Dermis microvascular lymphatic vessel endothelial cell (primary cell): ENCODE measurements around the gene FAM20C. TPM values are rescaled to one million over a fixed set of nuclear protein-coding genes. Genes with fewer than 3 reads are reported as not detected.
"Not testable (repeated sequence)": the region's sequence is repeated elsewhere in the genome, so short reads cannot be mapped to it uniquely, and the experiment has no call there.

Source experiments
- DNase-seq, 2 donors: peaks; one replicate each; pipeline versions ENCODE4 v3.0.0 to v3.0.0-alpha.2; 2010; ENCODE audit warnings: low read depth in 2 of 2
- total RNA-seq: library from RNA; depleted of rRNA; stranded (reverse); fragments of >200 nt; gene quantifications from 2 replicates; pipeline ENCODE4 v1.2.1, GENCODE V29; 2014

Gene FAM20C
- total RNA-seq, 1 donor from 2014 or later = 1.2 TPM

DNA sequence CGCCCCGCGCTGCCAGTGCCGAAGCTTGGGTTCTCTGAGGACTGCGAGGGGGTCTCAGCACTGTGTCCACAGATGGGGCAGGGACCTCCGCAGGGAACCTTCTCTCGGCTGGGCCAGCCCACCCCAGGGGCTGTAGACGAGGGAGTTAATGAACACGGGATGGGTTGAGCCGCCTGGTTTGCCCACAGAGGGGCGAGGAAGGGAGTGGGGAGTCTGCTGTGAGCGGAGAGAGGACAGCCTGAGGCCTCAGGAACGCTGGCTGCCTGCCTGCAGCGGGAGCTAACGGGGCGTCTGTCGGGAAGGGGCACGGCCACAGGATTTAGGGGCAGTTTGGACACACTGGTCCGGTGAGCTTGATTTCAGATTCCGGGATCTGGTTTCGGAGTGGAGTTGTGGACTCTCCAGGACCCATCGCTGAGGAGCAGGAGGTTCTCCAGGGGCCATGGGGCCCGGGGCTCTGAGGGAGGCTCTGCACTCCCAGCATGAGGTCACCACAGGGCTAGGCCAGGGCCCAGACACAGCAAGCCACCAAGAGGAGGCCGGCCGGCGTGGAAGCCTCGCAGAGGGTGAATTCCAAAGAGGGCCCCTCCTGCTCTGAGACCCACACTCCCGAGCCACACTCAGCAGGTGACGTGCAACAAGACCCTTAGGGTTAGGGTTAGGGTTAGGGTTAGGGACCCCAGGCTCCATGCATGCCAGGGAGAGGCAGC lies 19.0 kb upstream of the FAM20C start:
- no peak for DNase-seq

DNA sequence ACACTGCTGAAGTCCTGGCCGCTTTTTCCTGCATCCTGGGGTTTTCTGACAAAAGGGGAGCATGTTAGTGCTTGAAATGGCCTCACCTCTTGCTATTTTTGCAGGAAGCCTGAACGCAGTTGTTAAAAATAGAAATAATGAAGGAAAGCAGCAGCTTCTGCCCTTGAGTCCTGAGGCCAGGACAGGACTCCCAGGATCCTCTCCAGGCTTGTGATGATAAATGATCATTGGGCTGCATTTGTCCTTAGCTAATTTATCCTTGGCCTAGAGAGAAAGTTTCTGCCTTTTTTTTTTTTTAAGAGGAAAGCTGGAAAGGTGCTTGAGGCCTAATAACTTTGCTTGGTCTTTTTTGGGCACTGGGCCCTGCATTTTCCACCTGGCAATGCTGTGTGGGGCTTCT lies 17.7 kb upstream of the FAM20C start:
- no peak for DNase-seq

DNA sequence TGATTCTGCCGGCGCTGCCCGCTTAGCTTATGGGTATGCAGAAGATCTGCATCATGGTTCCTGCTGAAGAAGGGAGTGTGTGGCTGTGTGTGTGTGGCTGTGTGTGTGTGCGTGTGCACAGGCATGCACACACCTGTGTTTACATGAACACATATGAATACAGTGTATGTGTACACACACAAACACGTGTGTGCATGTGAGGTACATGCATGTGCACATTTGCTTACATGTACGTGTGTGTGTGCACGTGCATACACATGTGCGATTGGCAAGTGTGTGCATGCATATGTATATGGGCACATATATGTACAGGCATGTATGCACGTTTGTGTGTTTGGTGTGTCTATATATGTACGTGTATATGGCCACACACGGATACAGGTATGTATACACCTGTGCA lies 16.4 kb upstream of the FAM20C start:
- DNase-seq = no peak

DNA sequence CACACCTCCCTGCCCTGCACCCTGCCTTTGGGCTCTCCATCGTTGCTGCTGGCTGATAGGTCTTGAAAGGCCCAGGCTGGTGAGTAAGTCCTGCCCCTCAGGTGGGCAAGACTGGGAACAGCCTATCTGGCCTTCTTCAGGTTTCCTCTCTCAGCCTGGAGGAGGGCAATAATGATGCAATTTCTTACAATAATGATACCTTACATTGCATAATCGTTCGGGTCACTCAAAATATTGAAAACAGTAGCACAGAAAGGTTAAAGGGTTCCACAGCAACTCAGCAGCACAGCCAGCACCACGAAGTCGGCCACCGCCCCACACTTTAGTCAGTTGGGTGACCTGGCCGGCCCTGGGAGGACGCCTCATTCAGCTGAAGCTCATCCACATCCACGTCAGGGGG lies 16.0 kb upstream of the FAM20C start:
- no peak for DNase-seq

DNA sequence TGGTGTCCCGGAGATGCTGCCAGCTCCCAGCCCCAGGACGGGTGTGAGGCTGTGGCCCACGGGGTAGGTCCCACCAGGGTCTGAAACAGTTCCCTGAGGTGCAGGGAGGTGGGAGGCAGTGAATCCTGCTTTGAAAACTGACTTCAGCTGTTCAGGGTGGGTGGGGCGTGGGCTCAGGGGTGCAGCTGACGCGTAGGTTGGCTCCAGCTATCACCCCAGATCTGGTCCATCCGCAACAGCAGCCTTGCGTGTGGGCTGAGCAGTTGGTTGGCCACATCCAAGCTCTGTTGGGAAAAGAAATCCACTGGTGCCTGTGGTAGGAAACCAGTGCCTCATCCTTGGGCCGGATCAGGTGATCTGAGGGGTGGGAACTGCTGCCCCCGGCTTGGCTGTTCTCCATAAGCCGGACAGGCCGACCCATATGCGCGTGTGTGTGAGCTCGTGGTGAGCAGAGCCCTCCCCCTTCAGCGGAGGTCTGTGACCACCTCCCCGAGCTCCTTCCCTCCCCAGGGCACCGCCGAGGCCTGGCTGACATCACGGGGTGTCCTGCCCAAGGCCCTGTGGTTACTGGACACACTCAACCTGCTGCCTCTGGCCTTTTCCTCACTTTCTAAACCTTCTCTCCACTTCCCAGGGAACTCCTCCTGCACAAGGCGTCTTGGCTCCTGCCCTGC lies 15.4 kb upstream of the FAM20C start:
- DNase-seq = no peak

DNA sequence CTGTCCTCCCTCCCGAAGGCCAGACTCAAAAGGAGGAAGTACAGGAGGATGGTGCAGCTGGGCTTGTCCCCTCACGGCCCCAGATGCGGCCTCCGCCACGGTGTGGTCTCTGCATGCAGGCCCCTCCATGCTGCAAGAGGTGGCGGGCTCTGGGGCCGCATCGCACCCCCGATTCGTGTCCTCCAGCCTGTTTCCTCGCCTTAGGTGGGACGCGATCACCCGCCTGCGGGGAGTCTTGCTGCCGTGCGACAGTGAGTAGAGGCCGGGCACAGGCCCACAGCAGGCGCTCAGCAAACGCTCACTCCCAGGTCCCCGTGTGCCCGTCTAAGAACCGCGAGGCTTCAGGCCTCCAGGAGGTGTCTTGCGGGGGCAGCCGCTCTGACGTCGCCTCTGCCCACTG lies 13.9 kb upstream of the FAM20C start:
- no peak for DNase-seq

DNA sequence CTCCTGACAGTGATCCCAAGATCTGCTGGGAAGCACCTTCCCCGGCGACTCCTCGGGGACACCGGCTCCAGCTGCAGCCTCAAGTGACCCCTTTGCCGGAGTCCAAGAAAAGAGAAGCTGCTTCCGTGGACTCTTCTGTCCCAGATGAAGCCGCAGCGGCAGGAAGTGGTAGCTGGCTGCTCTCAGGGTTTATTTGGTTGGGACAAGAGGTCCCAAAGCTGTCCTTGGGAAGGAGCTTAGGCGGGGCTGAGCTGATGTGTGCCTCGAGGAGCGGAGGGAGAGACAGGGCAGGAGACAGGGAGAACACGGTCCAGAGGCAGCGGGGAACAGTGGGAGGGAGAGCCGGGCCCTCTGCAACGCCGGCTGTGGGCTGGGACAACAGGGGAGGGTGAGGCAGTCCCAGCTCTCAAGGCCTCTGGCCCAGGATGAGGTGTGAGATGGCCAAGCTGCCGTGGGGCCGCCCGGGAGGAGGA lies 13.1 kb upstream of the FAM20C start:
- no peak for DNase-seq

DNA sequence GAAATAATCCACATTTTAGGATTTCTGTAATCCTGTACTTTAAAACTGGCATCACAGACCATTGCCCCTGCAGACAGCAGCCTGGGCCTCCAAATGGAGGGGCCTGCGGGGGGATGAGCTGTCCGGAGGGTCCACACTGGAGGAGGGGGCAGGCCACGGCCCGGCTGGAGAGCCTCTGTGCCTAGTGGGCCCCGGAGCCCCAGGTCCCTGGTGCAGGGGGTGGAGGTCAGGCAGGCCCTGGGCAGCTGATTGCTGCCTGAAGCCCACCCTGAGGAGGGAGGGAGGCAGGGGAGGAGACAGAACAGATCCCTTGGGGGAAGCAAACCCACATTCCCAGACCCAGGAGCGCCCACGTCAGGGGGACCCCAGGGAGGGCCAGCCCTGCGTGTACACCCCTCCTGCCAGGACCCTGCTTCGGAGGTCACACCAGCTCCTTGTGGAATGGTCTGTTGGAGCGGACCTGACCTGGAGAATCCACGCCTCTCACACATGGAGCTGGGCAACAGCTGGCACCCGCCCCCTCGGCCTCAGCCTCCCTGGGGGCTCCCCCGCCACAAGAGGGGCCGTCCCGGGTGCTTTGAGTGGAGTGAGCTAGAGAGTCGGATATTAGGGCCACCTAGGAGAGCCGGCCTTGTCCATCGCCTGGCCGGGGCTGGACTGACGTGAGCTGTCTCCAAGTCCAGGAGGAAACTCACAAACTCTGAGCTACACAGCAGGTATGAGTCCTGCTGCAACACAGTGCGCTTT lies 12.2 kb upstream of the FAM20C start:
- no peak for DNase-seq

DNA sequence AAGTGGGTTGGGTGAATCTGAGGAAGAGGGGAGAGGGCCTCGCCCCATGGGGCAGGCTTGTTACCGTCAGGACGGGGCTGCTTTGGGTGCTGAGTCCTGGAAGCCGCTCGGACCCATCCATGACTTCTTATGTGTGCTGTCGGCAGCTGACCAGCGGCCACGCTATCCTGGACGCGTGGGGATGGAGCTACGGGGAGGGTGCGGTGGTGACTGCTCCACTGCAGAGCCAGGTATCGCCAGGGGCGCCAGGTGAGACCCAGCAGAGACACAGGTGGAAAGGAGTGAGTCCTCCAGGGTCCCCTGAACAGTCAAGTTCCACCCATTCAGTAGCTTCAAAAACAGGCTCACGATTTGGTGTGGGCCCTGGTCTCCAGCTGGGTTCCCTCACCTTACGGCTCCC lies 10.6 kb upstream of the FAM20C start:
- no peak for DNase-seq

DNA sequence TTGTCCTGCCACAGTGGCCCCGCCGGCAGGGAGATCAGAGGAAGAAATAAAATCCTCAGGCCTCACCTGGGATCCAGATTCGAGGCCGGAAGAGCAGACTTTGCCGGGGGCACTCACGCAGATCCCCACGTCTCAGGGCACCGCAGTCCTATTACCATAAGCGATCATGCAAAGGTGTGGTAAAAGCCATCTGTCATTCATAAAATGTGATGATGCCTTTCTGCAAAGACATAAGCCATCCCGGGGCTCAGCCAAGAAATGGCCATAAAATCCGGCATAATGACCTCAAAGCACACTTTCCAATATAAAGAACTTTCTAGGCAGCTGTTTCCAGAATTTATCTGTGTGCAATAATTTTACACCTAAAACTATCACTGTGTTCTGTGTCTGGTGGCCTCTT lies 9.9 kb upstream of the FAM20C start:
- not testable (repeated sequence) for DNase-seq

DNA sequence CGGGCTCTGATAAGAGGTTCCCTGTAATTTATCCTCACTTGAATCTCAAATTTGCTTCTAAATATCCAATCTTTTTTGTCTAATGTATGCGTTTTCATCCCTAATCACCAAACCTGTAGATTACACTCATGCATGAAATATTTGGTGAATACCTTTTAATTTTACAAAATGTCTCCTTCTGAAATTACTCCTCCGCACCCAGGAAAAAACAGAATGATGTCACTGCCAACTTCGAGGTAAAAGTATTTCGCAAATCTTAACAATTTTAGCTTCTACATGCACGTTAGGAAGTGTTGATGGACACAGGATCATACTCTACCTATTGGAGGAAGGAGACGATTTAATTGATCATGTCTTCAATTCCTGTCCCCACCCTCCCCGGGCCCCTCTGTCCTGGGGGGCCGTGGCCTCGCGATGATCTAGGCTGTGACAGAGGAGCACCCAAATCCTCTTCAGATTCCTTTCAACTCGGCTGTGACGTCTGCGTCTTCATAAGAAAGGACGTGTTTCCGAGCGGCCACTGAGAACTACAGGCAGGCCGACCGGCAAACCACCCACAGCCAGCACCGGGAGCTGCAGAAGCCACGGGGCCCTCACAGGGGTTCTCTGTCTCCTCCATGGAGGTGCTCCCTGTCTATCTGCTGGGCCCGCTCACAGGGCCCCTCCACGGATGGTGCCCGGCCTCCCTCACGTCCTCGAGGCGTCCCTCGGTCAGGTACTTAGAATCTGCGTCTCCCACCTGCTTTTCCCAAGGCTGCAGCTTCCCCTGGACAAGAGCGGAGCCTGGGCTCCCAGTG lies 8.7 kb upstream of the FAM20C start:
- DNase-seq = no peak

DNA sequence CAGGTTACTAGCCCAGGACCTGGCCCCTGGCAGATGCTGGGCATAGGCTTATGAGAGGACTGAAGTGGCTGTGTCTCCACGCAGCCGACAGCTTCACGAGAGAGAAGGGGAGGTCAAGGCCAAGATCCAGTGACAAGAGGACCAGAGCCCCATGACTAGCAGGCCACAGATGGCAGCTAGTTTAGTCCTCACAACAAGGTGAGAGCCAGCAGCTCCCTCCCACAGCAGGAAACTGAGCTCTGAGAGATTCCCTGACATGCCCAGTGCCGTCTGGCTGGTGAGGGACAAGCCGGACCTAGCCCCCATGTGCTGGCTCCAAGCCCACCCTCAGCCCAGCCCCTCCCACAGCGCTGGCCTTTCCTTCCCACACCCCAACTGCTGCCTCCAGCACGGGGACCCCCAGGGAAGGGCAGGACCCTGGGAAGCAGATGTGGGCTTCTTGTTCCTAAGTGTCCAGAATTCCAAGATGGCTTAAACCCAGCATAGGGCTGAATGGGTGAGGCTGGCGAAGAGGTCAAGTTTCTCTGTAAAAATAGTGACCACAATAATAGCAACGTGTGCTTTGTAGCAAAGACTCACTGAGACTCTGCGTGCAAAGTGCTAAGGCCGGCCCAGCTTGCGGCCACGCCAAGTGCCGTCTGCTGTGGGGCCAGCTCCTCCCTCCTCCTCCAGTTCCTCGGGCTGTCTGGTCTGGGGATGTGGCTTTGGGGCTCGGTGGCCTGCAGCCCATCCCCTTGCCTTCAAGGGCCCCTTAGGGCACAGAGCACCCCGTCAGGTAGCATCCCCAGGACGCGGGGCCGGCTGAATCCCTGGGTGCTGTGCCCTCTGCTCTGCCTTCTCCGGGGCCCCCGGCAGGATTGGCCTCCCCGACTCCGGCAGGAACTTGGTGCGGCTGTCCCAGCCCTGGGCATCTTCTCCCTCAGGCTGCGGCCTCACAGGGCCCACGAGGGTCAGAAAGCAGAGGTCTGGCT lies 7.8 kb upstream of the FAM20C start:
- DNase-seq = no peak

DNA sequence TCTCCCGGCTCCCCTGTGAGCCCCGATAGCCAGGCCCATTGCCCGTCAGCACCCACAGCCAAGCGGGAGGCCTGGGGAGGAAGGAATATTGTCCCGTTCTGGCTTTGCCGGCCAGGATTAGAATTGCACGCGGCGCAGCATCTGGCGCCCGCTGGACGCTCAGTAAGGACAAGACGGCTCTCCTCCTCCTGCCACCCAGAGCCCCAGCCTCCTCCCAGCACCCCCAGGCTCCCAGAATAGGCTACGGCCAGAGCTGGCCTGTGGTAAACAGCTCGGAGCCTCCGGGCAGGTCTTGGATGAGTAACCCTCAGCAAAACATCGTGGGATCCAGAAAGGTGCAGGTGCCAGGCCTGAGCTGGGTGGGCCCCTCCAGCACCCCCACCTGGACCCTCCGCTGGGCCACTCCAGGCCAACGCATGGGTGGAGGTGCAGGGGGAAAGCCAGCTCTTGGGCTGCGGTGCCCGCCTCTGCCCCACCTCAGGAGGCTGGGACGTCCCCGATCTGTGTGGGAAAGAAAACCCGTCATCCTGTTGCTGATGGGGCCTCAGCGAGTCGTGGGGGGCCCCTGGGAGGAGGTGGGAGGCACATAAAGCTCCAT lies 5.8 kb upstream of the FAM20C start:
- no peak for DNase-seq

DNA sequence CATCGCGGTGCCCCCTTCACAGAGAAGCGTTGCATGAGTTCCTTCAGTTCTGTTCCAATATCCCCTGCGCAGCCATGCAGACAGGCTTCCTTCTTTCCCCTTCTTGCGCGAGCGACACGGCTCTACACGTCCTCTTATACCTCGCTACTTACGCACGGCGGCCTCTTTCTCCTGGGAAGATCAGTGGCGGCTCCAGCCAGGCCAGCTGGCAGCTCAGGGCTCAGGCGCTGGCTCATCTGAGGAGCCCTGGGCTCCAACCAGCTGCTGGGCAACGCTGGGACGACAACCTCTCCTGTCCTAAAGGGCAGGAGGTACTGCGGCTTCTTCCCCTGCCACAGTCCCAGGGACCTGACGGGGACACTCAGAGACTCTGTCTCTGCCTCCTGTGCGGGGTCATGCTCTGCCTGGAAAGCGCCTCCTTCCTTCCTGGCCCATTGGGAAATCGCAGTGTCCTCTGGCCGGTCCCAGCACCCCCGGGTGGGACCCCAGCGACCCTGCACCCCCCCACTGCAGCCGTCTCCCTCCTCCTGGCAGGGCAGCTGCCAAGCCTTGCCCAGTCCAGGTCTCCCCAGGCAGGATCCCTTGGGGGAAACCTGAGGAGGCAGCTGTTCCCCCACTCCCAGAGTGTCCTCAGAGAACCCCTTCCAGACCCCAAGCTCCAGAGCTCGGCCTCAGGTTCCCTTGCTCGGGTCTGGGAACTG lies 5.0 kb upstream of the FAM20C start:
- no peak for DNase-seq

DNA sequence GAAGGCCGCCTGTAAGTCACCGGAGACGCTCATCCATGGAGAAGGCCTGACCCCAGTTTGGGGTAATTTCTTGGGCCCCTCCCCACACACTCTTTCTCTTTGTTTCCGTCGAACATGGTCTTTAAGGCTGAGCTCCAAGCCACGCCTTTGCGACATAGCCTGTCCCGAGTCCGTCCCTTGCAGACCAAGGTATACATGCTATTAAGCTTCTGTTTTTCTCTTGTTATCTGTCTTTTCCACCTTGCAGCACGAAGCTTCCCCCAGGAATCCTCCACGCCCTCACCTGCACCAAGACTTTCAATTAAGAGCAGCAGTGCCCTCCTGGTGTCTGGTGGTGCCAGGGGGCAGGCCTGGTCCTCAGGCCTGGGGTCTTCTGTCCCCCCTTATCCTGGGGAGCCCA lies 4.2 kb upstream of the FAM20C start:
- no peak for DNase-seq

DNA sequence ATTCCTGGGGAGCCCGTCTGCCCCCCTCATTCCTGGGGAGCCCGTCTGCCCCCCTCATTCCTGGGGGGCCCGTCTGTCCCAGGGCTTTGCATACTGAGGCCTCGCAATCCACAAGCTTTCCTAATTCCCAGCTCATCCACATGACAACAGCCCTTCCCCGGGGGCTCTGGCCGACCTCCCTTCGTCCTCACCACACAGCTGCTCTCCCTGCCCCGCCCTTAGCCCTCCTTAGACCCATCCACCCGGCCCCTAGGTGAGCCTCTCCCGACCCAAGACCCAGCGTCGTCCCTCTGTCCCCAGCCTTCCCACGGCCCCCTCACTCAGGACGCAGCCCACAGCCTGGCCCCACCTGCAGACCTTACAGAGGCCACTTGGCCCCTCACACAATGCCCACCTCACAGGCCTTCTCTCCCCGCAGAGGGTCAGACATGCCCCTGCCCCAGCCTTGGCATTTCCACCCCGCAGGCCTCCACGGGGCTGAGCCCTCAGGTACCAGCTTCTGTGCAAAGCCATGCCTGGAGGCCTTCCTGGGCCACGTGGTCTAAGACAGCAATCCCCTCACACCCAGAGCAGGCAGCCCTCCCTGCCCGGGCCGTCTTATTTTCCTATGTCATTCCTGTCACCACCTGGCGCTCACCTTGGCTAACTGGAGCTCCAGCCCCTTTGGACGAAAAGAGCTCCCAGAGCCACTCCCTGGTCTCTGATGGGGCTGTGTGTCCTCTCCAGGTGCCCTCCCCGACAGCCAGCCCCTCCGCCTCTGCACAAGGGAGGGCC lies 3.5 kb upstream of the FAM20C start:
- no peak for DNase-seq

DNA sequence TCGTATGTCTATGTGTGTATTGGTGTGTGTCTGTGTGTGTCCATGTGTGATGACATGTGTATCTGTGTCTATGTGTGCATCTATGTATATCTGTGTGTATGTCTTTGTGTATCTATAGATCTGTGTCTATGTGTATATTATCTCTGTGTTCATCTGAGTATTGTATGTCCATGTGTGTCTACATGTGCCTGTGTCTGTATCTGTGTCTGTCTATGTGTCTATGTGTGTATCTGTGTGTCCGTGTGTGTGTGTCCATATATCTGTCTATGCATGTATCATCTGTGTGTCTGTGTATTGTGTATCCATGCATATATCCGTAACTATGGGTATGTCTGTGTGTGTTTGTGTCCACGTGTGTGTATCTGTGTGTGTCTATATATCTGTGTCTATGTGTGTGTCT lies 2.7 kb upstream of the FAM20C start:
- DNase-seq = no peak

DNA sequence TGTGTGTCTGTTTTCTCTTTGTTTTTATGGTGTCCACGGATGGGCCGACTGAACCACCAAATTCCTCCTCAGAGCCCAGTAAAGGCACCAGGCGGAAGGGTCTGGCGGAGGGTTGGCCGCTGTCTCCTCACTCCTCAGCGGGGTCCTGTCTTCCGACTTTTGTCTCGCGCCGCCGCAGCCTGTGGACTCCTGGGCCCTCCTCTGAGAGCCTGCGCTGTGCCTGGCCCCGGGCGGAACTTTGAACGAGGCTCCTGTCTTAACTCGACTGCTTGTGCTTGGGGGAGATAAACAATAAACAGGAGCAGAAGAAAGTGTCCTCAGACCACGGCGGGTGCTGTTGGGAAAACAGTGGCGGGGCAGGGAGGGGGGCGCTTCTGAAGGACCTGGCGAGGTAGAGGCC lies 2.2 kb upstream of the FAM20C start:
- DNase-seq = no peak
